Osteoblast (primary cell): ENCODE results near the gene KLHL24. TPM values are rescaled to one million over a fixed set of nuclear protein-coding genes. Genes with fewer than 3 reads are reported as not detected.
A peak's percentile ranks its signal among the peaks of the same experiment; 100 is the strongest.

Experiments
- DNase-seq: peaks from one replicate; pipeline ENCODE4 v3.0.0; 2011; ENCODE audit warnings: low spot score, mixed read lengths; ENCODE audit not compliant: insufficient read length; ENCODE audit errors: missing footprints
- H2AFZ ChIP-seq: 2 replicates; pipeline ENCODE4 v1.6.0; 2011; ENCODE audit warnings: mild to moderate bottlenecking, low read length
- H3K27ac ChIP-seq: 2 replicates; pipeline ENCODE4 v1.5.1; 2011; ENCODE audit warnings: mild to moderate bottlenecking, low read depth, low read length, moderate library complexity
- H3K27me3 ChIP-seq: 2 replicates; pipeline ENCODE4 v1.6.0; 2012; ENCODE audit warnings: mild to moderate bottlenecking, control low read depth, inconsistent platforms, low read length, moderate library complexity; ENCODE audit not compliant: insufficient read depth
- H3K36me3 ChIP-seq: 2 replicates; pipeline ENCODE4 v1.5.1; 2011; ENCODE audit warnings: mild to moderate bottlenecking, low read length, control low read depth, moderate library complexity; ENCODE audit not compliant: insufficient read depth
- H3K4me1 ChIP-seq: 2 replicates; pipeline ENCODE4 v1.5.1; 2011; ENCODE audit warnings: mild to moderate bottlenecking, low read length, control low read depth, moderate library complexity; ENCODE audit not compliant: insufficient read depth
- H3K4me2 ChIP-seq: 2 replicates; pipeline ENCODE4 v1.6.0; 2011; ENCODE audit warnings: mild to moderate bottlenecking, low read length; ENCODE audit not compliant: insufficient read depth
- H3K4me3 ChIP-seq: fragments of 200-600 bp; sonication (generic); 3 replicates; pipeline ENCODE4 v1.5.1; 2012; ENCODE audit warnings: mild to moderate bottlenecking, low read length, inconsistent platforms; ENCODE audit not compliant: insufficient read depth
- H3K79me2 ChIP-seq: 2 replicates; pipeline ENCODE4 v1.6.0; 2012; ENCODE audit warnings: mild to moderate bottlenecking, low read length, control low read depth, inconsistent platforms; ENCODE audit not compliant: insufficient read depth
- H3K9me3 ChIP-seq: 2 replicates; pipeline ENCODE4 v1.5.1; 2011; ENCODE audit warnings: low read depth, low read length, control low read depth
- H4K20me1 ChIP-seq: 2 replicates; pipeline ENCODE4 v1.6.0; 2012; ENCODE audit warnings: mild to moderate bottlenecking, low read length, control low read depth; ENCODE audit not compliant: insufficient read depth
- CTCF ChIP-seq: IDR thresholded peaks from 2 replicates; pipeline ENCODE4 v1.5.1; 2011; ENCODE audit warnings: mild to moderate bottlenecking, low read depth, low read length, moderate library complexity; ENCODE audit errors: extremely low read depth
- total RNA-seq: library from RNA; depleted of rRNA; stranded (reverse); fragments of >200 nt; gene quantifications from 2 replicates; pipeline ENCODE4 v1.2.3, GENCODE V29; 2012

Gene KLHL24
- total RNA-seq, 1 donor: 174 TPM

GRCh38 chr3:183710231-183710630 is 74.8 kb downstream of the KLHL24 start:
- Histone ChIP-seq H3K36me3 (peaks cover 1% of the 10 kb centered on the region), H3K27ac (no peak overlapping the region), H3K4me3 (no peak overlapping the region), H3K4me1 (no peaks in the 10 kb centered on the region), H3K9me3 (no peaks in the 10 kb centered on the region), H3K27me3 (no peaks in the 10 kb centered on the region), H4K20me1 (peaks cover 53% of the 10 kb centered on the region), H3K79me2 (peaks cover 95% of the 10 kb centered on the region), H2AFZ (no peak overlapping the region), H3K4me2 (no peak overlapping the region)
- TF ChIP-seq CTCF: no peak
- DNase-seq: peak; percentile 26

DNA sequence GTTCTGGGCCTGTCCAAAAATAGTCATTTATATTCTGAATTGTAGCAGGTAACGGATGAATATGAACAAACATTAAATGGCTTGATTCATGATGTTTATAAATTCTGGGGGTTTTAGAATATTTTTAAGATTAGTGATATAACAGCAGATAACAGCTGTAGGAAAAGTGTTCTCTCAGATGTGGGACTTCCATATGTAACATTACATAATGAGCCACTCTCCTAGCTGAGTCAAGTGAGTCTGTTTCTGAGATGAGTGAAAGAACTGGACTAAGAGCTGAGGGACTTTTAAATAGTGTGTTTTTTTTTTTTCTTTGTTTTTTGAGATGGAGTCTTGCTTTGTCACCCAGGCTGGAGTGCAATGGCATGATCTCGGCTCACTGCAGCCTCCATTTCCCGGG is 76.1 kb downstream of the KLHL24 start:
- no peaks in the 10 kb centered on the region for H3K4me1 ChIP-seq
- no peak overlapping the region for H3K4me3 ChIP-seq
- H4K20me1 ChIP-seq: peaks cover 53% of the 10 kb centered on the region

DNA sequence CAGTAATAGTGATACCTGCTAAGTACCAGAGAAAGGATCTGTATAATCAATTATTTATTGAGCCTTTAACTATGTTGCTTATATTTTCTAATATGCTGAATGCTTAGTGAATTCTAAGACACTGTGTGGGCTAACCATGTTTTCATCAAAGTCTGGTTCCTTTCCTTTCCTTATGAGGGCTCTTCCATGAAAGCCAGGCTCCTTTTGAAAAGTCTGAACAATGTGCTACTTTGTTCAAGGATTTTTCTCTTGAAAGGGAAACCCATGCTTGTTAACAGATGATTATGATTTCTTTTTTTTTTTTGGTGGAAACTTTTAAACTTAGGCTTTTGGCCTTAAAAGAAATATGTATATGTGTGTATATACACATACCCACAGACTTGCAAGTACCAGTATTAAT is 79.2 kb downstream of the KLHL24 start:
- Histone ChIP-seq H3K27ac (no peak overlapping the region), H3K4me3 (no peak overlapping the region), H3K4me2 (no peak overlapping the region), H3K9me3 (no peaks in the 10 kb centered on the region), H3K36me3 (peaks cover 38% of the 10 kb centered on the region), H3K27me3 (no peaks in the 10 kb centered on the region), H3K4me1 (no peaks in the 10 kb centered on the region), H3K79me2 (peaks cover 69% of the 10 kb centered on the region), H2AFZ (no peak overlapping the region), H4K20me1 (peaks cover 41% of the 10 kb centered on the region)
- DNase-seq: no peak
- no peak for TF ChIP-seq CTCF

More for the DNA sequence above, 76.1 kb downstream of the KLHL24 start:
- Histone ChIP-seq H3K79me2 (peaks cover 90% of the 10 kb centered on the region), H2AFZ (no peak overlapping the region), H3K4me2 (no peak overlapping the region), H3K9me3 (no peaks in the 10 kb centered on the region), H3K27me3 (no peaks in the 10 kb centered on the region), H3K36me3 (peaks cover 14% of the 10 kb centered on the region), H3K27ac (no peak overlapping the region)
- no peak for DNase-seq
- TF ChIP-seq CTCF: no peak

- Histone ChIP-seq H3K27me3 (no peaks in the 10 kb centered on the region), H3K9me3 (no peaks in the 10 kb centered on the region), H3K27ac (no peak overlapping the region), H3K4me1 (no peaks in the 10 kb centered on the region), H3K79me2 (peaks cover 40% of the 10 kb centered on the region), H2AFZ (no peak overlapping the region), H3K36me3 (peaks cover 55% of the 10 kb centered on the region), H3K4me2 (no peak overlapping the region), H4K20me1 (peaks cover 16% of the 10 kb centered on the region), H3K4me3 (no peak overlapping the region)
- DNase-seq: no peak
- TF ChIP-seq CTCF: no peak
Measured at GRCh38 chr3:183718012-183718411, 82.6 kb downstream of the KLHL24 start.
